ENCODE data around the gene NYAP2. TPM values are rescaled to one million over a fixed set of nuclear protein-coding genes. Genes with fewer than 3 reads are reported as not detected.

The NYAP2 gene
- polyA plus RNA-seq, 4 donors, result 0.05 TPM; not detected in 3

DNA sequence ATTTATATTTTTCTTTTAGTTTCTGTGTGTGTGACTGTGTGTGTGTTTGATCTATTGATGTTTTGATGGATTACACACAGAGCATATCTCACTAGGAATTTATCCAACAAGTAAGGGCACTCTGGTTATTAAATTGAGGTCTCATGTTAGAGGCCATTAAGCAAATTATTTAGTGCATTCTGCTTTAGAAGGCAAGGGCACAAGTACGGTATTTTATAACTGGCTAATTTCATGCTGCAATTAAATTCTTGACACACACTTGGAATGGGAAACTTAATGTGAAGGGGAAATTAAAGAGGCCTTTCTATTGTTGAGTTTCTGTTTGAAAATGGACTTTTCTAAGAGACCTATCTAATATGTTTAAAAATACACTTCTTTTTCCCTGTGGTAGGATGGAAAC lies 25.8 kb downstream of the NYAP2 start:
- no peak for DNase-seq (ENCODE audit: low read depth in 4 of 4, low spot score in 3 of 4)

DNA sequence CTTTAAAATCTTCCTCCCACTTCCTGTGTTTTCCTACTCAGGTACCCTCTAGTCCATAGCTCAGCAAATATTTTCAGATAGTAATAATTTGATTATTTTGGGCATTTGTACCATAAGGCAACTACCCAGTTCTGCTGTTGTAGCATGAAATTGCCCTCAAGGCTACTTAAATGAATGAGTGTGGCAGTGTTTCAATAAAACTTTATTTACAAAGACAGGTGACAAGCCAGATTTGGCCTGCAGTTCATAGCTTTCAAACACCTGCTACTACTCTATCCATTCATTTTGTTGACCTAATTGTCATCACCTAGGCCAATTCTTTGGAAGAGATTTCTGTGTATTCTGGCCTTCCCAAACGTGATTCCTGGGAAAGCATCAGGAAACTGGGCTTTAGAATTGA lies 28.9 kb downstream of the NYAP2 start:
- no peak for DNase-seq (ENCODE audit: low read depth in 4 of 4, low spot score in 3 of 4)

DNA sequence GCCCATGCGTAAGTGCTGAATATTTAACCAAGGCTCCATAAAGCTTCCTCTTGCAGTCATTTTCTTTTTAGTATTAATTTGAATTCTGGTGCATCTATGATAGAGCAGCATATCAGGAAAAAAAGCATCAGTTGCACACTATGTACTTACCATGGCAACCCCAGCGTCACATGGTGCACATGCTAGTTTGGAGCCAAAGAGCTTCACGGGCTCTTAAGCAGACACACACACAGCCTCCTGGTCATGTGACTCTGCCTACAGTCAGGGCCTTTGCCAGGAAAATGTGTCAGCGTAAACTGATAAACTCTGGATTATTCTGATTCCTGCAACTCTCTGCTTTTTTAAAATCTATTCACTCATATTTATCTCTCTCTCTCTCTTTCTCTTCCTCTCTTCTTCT lies 30.2 kb downstream of the NYAP2 start:
- peak in 3 of 4 donors; percentile 15 to 22 (median 22) for DNase-seq (ENCODE audit: low read depth in 4 of 4, low spot score in 3 of 4)

DNA sequence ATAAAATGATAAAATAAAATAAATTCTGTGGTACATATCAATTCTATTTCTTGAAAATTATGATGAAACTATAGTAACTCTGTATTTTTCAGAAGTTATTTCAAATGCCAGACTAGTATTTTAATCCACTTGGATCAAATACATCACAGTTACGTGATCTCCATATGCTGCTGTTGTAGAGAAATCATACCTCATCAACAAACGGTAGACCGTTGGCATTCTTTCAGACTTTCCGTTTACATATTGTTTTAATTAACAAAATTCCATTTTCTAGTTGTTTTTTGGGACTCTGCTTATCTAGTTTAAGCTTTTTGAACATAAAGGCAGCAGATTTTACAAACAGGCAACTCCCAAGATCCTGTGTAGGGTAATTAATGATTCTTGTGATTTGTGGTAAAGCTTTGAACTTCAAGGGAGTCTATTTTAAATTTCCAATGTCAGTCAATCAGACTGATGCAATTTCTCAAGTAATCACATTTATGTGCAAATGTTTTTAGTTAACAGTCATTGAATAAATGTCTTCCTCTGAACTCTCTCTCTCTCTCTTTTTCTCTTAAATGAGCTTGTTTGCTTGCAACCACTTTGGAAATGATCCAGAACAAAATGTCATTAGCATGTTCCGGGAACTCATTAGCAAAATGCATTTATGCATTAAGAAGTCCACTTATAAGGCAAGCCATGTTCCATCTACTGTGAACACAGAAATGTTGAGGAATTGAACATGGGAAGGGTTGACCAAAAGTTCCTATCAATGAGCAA lies 31.8 kb downstream of the NYAP2 start:
- DNase-seq (ENCODE audit: low read depth in 4 of 4, low spot score in 3 of 4), result no peak

DNA sequence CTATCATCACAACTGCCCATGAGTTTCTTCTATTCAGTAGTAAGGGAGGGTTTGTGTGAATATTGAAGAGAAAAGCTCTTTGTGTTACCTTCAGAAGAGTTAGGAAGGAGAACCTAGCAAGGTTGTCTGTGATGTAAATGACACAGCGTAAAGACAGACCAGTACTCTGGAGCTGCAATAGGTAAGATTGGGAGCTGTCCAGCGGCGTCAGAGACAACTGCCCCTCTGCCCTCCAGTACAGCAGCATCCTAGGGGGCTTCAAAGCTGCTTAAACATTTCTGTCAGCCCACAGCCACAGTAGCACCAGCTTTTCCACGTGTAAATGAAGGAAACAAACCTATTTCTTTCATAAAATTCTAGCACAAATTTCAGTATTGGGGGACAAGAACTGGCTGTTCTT lies 34.5 kb downstream of the NYAP2 start:
- no peak for DNase-seq (ENCODE audit: low read depth in 4 of 4, low spot score in 3 of 4)

DNA sequence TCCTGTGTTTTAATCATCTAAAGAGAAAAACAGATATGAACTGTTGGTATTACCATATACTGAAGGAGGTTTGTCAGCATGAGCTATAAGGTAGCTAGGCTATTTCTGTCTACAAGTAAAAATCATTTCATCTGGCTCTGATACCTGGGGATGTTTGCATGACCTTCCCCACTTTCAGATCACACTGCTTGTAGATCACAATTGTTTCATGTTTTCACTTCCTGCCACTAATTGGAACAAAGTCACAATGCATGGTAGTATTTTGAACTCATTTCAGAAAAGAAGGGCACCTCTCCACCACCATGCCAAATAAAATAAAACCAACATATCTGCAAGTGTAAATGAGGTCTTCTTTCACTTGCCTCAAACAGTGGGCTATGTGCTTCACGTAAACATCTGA lies 37.8 kb downstream of the NYAP2 start:
- no peak for DNase-seq (ENCODE audit: low read depth in 4 of 4, low spot score in 3 of 4)

DNA sequence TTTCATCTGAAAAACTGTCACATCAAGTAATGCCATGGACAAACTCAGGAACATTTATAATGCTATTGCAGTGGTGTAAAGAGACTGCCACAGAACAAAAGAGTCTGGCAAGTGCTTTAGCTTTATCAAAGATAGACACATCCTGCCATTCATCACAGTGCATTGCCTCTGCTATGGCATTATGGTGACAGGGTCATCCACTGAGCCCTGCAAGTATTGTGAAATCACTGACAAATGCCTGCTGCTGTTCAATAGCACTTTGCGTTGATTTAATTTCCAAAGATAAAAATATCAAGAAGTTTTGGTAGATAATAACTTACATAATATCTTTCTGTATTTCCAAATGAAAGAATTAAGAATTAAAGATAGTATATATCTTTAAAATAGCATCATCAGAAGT lies 38.7 kb downstream of the NYAP2 start:
- no peak for DNase-seq (ENCODE audit: low read depth in 4 of 4, low spot score in 3 of 4)

DNA sequence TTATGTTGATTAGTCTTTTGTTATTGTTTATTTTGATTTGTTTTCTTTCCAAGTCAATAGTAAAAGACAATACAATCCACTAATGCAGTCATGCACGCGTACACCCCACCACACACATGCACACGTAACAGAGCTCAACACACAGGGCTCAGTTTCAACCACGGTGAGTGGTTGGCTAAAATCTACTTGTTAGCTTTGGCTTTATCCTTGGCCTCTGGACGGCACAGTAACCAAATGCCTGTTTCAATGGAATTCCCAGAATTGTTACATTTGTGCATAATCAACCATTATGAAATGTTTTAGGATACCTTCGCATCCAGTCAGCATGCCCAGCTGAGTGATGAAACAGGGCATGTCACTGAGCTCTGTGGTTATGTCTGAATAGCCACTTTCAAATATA lies 53.2 kb downstream of the NYAP2 start:
- DNase-seq (ENCODE audit: low read depth in 4 of 4, low spot score in 3 of 4), result no peak

DNA sequence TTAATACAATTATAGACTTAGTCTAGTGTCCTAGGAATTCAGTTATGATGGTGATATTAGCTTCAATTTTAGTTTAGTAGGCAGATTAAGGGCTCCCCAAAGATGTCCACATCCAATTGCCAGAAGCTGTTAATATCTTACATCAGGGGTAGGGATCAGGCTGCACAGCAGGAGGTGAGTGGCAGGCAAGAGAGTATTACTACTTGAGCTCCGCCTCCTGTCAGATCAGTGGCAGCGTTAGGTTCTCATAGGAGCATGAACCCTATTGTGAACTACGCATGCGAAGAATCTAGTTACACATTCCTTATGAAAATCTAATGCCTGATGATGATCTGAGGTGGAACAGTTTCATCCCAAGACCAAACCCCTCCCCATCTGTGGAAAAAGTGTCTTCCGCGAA lies 54.9 kb downstream of the NYAP2 start:
- DNase-seq (ENCODE audit: low read depth in 4 of 4, low spot score in 3 of 4), result no peak

DNA sequence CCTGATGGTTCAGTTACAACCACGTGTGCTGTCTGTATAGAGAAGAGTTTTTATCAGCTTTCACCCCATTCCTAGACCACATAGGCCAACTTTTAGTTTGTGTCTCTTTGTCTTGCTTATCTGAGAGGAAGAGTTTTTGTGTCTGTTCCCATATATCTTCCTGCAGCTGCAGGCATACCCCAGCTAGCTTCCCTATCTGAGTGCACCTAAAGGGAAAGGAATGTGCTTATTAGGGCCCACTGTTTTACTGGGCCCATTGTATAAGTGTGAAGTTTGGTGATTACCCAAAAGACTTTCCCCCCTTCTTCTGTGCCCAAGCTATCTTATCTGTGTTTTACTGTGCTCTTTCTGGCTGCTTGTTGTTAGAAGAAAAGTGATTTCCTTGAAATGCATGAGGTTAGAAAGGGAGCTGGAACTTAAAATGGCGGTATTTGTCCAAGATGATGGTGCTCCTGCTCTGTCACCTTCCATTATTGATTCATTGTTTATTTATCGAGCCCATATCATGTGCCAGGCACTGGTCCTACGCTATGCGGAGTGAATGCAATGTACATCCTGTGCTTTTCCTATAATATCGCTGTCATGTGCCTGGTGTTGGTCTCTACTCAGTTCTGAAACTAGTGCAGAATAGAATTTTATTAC lies 57.2 kb downstream of the NYAP2 start:
- DNase-seq (ENCODE audit: low read depth in 4 of 4, low spot score in 3 of 4), result no peak

DNA sequence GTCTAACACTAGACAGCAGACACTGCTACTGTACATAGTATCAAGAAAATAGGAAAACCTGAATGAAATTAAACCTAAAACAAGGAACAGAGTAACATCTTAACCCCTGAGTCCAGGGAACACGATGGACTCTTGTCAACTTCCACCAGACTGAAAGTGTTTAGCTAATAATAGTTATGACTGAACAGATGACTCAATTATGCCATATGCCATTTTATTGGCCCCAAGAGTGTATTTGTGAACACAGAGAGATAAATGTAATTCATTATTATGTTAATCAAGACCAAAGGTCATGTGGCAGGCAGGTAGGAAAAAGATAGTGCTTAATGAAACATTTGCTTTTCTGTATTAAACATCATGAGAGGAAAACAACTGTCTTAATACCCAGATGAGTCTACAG lies 58.0 kb downstream of the NYAP2 start:
- DNase-seq (ENCODE audit: low read depth in 4 of 4, low spot score in 3 of 4), result no peak

DNA sequence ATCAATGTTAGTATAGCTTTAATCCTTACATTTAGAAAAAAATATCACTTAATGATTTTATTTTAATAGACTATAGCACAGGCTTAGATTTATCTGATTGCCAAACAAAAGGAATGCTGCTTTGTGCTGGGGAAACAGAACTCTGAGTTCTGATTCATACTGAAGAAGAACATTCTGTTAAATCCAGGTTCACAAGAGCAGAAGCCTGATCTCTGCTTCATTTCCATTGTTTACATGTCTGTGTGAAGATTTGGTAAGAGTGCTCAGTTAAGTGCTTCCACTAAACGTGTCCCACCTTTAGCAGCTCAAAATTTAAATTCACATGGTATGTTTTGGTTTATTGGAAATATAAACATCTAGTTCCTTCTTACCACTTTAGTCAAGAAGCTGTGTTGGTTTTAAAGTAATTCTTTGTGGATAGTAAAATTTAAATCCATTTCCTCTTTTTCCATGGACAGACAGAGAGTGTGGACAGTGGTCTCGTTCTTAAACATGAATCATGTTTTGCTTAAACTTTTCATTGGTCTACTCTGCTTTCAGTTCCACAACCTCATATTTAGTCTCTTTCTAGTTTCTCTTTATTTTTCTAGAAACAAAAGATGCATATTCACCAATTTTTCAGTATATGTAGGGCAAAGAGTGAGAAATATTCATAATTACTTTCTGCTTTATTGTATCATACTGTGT lies 59.1 kb downstream of the NYAP2 start:
- no peak for DNase-seq (ENCODE audit: low read depth in 4 of 4, low spot score in 3 of 4)

DNA sequence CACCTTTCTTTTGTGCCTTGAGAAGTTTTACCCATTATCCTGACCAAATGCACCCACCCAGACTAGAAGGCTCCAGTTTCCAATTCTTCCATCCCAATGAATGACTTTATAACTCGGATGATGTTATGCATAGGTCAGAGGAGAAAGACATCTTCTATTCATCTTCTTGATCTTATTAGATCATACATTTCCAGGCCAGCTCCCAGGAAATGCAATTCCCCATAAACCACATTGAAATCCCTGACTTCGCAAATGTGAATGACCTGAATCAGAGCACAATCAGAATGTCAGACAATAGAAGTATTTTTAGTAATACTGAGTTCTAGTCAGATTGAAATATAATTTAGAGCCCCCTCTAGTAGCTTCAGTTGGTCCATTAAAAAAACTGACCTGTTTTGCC lies 62.9 kb downstream of the NYAP2 start:
- DNase-seq (ENCODE audit: low read depth in 4 of 4, low spot score in 3 of 4), result no peak

DNA sequence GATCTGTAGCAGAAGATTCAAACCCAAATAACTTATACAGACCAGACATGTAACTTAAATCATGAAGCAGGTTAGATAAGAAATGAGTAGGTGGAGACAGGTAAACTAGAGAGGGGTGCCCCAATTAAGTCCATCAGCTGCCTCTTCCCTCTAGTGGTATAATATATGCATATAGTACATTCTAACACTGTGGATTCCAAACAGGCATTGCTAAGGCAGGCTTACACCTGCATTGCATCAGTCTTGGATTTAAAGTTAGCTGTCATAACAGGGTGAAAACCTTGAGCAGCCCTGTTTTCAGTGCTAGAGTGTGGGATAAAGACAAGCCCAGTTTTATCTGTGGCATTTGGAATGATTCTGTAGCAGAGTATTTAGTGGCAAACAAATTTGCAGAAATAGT lies 63.4 kb downstream of the NYAP2 start:
- DNase-seq (ENCODE audit: low read depth in 4 of 4, low spot score in 3 of 4), result no peak

DNA sequence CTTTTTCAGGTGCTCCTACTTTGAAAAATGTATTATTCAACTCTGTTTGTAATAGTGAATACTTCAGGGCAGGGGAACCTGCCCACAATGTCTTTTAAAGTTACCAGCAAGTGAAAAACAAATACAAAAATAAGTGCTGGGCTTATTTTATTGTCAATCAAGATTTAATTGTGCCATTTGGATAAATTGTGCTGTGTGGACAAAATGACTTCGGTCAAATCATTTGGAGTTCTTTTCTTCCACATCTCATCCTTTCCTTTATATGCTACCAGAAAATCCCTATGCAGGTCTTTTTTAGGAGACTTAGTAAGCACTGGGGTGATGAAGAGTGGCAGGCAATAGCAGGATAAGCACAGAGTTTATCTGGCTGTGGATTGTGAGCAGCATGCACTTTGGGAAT lies 63.9 kb downstream of the NYAP2 start:
- DNase-seq (ENCODE audit: low read depth in 4 of 4, low spot score in 3 of 4), result no peak

DNA sequence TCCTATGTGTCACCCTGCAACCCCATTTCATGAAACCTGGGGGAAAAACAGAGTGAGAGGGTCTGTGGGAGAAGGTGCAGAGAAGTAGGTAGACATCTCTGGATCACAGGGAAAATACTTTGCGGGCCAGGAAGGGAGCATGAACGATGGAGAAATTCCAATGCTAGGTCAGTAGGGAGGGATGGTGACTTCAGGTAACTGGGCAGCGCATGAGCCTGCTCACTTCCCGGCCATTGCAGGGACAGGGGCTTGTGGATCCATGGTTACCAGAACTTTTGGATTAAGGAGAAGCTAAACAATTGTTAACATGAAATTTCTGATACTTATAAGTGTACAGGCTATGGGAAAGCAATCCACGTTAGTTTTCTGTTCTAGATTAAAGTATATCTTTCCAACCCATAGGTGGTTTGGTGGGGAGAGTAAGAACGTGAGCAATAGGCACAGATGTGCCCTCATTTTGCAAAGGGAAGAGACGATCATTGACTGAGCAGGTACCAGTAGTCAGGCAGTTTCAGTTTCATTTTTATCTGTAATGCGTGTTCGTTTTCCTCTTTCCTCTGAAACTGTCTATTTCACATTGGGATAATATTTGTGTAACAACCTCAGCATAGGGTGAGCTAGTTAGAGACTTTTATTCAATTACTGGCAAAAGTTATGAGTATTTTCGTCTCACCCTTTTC lies 65.0 kb downstream of the NYAP2 start:
- DNase-seq (ENCODE audit: low read depth in 4 of 4, low spot score in 3 of 4), result no peak

DNA sequence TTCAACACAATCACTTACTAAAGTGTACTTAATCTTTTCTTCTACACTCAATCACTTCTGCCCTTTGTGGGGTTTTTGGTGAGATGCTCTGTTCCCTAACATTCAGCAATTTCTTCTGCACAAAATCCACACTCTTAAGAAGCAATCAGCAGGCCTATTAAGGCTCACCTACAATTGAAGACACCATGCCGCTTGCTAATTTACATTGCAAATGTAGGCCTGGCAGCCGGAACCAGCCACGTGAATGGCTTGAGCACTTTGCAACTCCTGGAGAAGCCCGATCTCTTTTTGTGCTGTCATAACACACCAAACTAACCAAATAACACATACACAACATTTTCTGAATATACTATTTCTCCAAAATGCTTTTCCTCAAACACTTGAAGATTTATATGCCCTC lies 66.3 kb downstream of the NYAP2 start:
- no peak for DNase-seq (ENCODE audit: low read depth in 4 of 4, low spot score in 3 of 4)

DNA sequence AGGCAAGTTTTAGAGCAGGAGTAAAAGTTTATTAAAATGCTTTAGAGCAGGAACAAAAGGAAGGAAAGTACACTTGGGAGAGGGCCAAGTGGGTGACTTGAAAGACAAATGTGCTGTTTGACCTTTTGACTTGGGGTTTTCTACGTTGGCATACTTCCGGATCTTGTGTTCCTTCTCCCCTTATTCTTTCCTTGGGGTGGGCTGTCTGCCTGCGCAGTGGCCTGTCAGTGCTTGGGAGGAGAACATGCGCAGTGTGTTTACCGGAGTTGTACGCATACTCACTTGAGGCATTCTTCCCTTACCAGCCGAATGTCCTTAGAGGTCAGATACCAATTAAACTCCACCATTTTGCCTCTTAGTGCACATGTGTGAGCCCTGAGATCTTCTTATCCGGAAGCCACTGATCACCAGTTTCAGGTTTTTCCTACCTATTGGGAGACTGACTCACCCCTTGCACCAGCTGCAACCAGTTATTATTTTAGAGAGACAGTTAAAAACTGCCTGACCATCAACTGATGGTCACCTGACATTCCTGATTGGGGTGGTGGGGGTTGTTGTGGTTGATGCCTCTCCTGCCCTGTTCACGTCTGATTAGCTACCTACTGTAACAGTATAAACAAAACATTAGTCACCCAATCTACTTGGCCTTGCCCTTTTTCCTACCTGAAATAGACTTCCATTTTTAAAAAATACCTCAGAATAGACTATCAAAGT lies 67.5 kb downstream of the NYAP2 start:
- no peak for DNase-seq (ENCODE audit: low read depth in 4 of 4, low spot score in 3 of 4)

DNA sequence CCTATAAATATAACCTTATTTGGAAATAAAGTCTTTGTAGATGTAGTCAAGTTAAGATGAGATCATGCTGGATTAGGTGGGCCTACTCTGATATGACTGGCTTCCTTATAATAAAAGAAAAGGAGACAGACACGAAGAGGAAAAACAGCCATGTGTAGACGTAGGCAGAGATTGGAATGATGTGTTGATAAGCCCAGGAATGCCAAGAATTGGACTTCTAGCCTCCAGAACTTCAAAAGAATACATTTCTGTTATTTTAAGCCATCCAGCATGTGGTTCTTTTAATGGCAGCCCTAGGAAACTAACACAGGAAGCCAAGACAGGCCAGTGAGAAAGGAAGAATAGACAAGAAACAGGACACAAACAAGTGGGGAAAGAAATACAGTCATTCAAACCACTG lies 68.6 kb downstream of the NYAP2 start:
- DNase-seq (ENCODE audit: low read depth in 4 of 4, low spot score in 3 of 4), result no peak

DNA sequence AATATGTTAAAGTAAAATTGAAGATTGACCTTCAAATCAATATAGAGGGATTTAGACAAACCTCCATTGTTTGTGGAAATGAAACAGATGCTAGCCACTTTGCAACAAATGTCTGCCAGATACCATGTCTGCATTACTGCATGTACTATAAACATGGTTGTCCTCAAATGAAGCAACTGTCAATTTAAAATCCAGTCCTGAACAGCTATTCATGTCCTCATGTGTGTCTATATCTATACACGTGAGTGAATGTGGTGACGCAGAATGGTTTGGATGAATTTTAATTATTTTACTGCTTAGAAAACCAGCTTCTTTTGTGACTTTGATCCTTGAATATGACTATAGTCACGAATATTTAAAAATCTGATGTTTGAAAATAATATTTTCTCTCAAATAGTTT lies 71.5 kb downstream of the NYAP2 start:
- DNase-seq (ENCODE audit: low read depth in 4 of 4, low spot score in 3 of 4), result no peak

DNA sequence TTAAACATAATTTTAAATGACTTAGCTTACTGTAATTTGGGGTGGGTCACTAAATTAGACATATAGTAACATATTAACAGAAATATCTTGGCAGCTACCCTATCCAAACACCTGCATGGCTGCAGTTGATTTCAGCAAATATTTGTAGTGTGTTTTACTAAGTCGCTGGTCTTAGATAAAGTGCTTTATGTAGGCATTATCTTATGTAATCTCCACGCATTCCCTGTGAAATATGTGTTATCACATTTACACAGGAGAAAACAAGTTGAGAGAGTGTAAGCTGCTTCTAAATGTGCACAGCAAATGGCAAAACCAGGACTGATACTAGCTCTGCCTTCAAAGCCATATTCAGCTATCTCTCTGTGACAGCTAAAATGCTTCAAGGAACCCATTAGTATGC lies 72.0 kb downstream of the NYAP2 start:
- DNase-seq (ENCODE audit: low read depth in 4 of 4, low spot score in 3 of 4), result no peak

Measured in right renal pelvis (tissue), 4 donors.